ENCODE results near the gene PYCR2. TPM values are rescaled to one million over a fixed set of nuclear protein-coding genes. Genes with fewer than 3 reads are reported as not detected.
"Not testable (repeated sequence)": the region's sequence is repeated elsewhere in the genome, so short reads cannot be mapped to it uniquely, and the experiment has no call there.

PYCR2 gene
- total RNA-seq, 2 experiments from 2014 or later: 106 to 126 TPM

- CTCF ChIA-PET: interaction anchor here (1.2 kb wide), 1 partner anchor 12 kb away, joined by 3 read pairs; no protein-coding TSS in a partner anchor
- intact Hi-C loops (cut with DNase I, micrococcal nuclease): no loop called here
- ATAC-seq (no peak), DNase-seq (no peak)
- Mint-ChIP-seq H3K9me3 (ENCODE audit: low read depth) (no peaks in the 10 kb centered on the region), H3K27me3 (peaks cover 3% of the 10 kb centered on the region), H3K27ac (no peak overlapping the region), H3K36me3 (ENCODE audit: low read depth) (no peaks in the 10 kb centered on the region), H3K4me1 (peaks cover 9% of the 10 kb centered on the region), H3K4me3 (no peak overlapping the region)
- POLR2A ChIA-PET: no interaction called here
Observed at GRCh38 chr1:225941942-225942222, 17.8 kb upstream of the PYCR2 start.

DNA sequence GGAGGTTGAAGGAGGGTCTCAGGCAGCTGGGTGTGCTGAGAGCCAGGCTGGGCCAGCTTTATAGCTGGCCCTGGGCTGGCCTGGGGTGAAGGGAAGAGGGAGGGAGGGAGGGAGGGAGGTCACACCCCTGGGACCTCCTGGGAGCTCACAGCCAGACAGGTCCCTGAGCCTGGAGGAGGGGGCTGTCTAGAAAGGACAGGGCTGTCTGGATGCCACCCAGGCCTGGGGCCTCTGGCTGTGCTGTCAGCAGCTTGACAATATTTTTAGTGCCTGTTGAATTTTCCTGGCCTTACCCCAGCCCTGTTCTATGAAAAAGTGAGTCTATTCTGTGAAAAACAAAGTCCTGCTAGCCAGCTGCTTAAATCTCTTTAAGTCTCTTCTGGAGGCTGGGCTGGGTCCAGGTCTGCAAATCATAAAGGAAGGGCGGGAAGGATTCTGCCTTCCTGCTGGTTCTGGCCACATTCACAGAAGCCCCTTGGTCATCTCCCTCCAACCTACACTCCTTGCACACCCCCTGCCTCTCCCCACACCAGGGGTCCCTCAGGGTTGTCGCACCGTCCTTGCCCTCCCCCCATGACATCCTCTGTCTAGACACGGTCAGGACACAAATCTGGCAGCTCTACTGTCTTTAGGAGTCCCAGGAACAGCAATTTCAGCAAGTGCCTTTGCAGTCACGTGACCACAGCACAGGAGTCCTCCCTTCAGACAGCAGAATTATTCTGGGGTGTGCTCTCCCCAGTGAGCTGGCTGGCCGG lies 17.3 kb upstream of the PYCR2 start, which contains the start of gene LEFTY2:
LEFTY2 (minus strand) TSS at position 34 of the 755 bp plus-strand sequence. CDS start 80 bp downstream, outside the sequence.
- ChIA-PET POLR2A (no interaction called here), CTCF (interaction anchor here (1.2 kb wide), 1 partner anchor 13 kb away, joined by 3 read pairs; no protein-coding TSS in a partner anchor)
- ATAC-seq (no peak), DNase-seq (no peak)
- intact Hi-C loops (cut with DNase I, micrococcal nuclease): no loop called here
- Mint-ChIP-seq H3K27me3 (peaks cover 3% of the 10 kb centered on the region), H3K9me3 (ENCODE audit: low read depth) (no peaks in the 10 kb centered on the region), H3K36me3 (ENCODE audit: low read depth) (no peaks in the 10 kb centered on the region), H3K4me1 (peaks cover 9% of the 10 kb centered on the region), H3K27ac (no peak within 1 kb of the TSS), H3K4me3 (no peak within 1 kb of the TSS)

- Mint-ChIP-seq H3K27me3 (peaks cover 3% of the 10 kb centered on the region), H3K4me3 (no peak overlapping the region), H3K36me3 (ENCODE audit: low read depth) (no peaks in the 10 kb centered on the region), H3K9me3 (ENCODE audit: low read depth) (no peaks in the 10 kb centered on the region), H3K27ac (no peak overlapping the region), H3K4me1 (peaks cover 9% of the 10 kb centered on the region)
- no peak for DNase-seq
- ATAC-seq: no peak
- intact Hi-C loops (cut with DNase I, micrococcal nuclease): no loop called here
- ChIA-PET POLR2A (interaction anchor here (0.6 kb wide), 2 partner anchors 188 to 1407 kb away, joined by 3 to 4 read pairs; no protein-coding TSS in a partner anchor), CTCF (interaction anchor here (1.2 kb wide), 1 partner anchor 14 kb away, joined by 3 read pairs; no protein-coding TSS in a partner anchor)
Observed at GRCh38 chr1:225940385-225941151, 16.5 kb upstream of the PYCR2 start.

- POLR2A ChIA-PET: interaction anchor here (0.6 kb wide), 1 partner anchor 187 kb away, joined by 3 read pairs; no protein-coding TSS in a partner anchor
- H3K27me3 Mint-ChIP-seq; H3K4me3 Mint-ChIP-seq; CTCF ChIA-PET; DNase-seq; ATAC-seq; H3K36me3 Mint-ChIP-seq (ENCODE audit: low read depth); H3K9me3 Mint-ChIP-seq (ENCODE audit: low read depth); intact Hi-C loops (cut with DNase I, micrococcal nuclease); H3K27ac Mint-ChIP-seq; H3K4me1 Mint-ChIP-seq: not testable (repeated sequence)
Observed at GRCh38 chr1:225939939-225940310, 15.9 kb upstream of the PYCR2 start.

GRCh38 chr1:225939097-225939938 lies 15.3 kb upstream of the PYCR2 start:
- H3K27ac Mint-ChIP-seq; H3K4me3 Mint-ChIP-seq; H3K9me3 Mint-ChIP-seq (ENCODE audit: low read depth); ATAC-seq; H3K36me3 Mint-ChIP-seq (ENCODE audit: low read depth); DNase-seq; H3K4me1 Mint-ChIP-seq; intact Hi-C loops (cut with DNase I, micrococcal nuclease); H3K27me3 Mint-ChIP-seq: not testable (repeated sequence)
- POLR2A ChIA-PET: interaction anchor here (0.6 kb wide), 1 partner anchor 187 kb away, joined by 3 read pairs; no protein-coding TSS in a partner anchor
- CTCF ChIA-PET: interaction anchor here (0.5 kb wide), 1 partner anchor 10 kb away, joined by 3 read pairs; no protein-coding TSS in a partner anchor

DNA sequence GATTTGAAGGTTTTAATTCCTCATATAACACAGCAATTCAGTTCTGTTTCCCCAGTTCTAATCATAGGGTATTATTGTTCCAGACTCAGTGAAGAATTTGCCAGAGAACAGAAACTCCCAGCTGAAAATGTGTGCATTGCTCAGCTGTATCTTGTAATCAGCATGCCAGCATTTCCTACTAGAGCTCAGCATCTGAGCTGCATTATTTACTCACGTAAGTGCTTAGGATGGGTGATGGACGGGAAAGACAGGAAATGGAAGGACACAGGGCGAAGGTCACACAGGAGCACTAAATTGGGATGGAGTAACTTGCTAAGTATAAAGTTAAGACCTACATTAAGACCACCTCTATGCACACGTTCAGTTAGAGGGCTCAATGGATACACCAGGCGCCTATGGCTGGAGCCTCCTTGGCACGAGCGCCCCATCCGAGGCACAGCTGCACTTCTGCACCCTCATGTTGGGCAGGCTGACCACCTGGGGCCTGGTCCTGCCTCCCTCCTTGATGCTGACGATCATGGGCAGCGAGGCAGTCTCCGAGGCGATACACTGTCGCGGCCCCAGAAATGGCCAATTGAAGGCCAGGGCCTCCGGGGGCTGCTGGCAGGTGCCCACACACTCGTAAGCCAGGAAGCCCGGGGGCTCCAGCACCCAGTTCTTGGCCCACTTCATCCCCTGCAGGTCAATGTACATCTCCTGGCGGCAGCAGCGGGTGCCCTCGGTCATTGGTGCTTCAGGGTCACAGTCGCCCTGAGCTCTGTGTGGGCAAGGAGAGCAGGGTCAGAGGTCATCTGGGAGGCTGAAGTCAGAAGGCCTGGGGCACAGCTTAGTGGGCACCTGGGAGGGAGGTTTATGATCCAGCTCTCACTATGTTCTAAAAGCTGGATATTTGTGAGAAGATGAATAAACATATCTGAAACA lies 13.3 kb upstream of the PYCR2 start:
- no peak overlapping the region for H3K27ac Mint-ChIP-seq
- no peak overlapping the region for H3K4me3 Mint-ChIP-seq
- H3K4me1 Mint-ChIP-seq: no peaks in the 10 kb centered on the region
- peaks cover 3% of the 10 kb centered on the region for H3K27me3 Mint-ChIP-seq
- CTCF ChIA-PET: interaction anchor here (0.6 to 1.3 kb wide), 9 partner anchors 10 to 463 kb away, joined by 3 to 7 read pairs (median 3); no protein-coding TSS in a partner anchor
- DNase-seq (no peak), ATAC-seq (no peak)
- intact Hi-C loops (cut with DNase I, micrococcal nuclease): no loop called here
- POLR2A ChIA-PET: no interaction called here
- H3K36me3 Mint-ChIP-seq (ENCODE audit: low read depth): no peaks in the 10 kb centered on the region
- H3K9me3 Mint-ChIP-seq (ENCODE audit: low read depth): no peaks in the 10 kb centered on the region

DNA sequence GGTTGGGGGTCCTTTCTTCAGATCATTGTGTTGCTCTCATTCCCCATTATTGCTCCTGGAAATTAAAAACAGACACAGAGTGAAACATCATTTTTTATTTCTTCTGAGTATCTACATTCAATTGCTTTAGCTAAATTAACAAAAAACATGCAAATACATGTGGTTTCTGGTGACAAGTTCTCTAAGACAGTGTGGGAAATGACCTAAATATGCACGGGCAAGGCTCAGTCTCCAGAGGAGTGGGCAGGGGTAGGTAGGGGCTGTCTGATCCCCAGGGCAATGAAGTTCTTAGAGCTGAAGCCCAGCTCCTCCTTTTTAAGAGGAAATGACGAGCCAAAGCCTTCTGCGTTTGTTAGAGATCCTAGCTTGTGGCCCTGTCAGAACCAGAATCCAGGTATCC lies 12.5 kb upstream of the PYCR2 start:
- Mint-ChIP-seq H3K4me1 (no peaks in the 10 kb centered on the region), H3K27ac (no peak overlapping the region), H3K36me3 (ENCODE audit: low read depth) (no peaks in the 10 kb centered on the region), H3K4me3 (no peak overlapping the region), H3K9me3 (ENCODE audit: low read depth) (no peaks in the 10 kb centered on the region), H3K27me3 (peaks cover 3% of the 10 kb centered on the region)
- ATAC-seq (no peak), DNase-seq (no peak)
- ChIA-PET POLR2A (interaction anchor here (0.6 kb wide), 1 partner anchor 39 kb away, joined by 5 read pairs; no protein-coding TSS in a partner anchor), CTCF (interaction anchor here (0.6 to 0.9 kb wide), 4 partner anchors 26 to 192 kb away, joined by 3 to 7 read pairs (median 4); no protein-coding TSS in a partner anchor)
- intact Hi-C loops (cut with DNase I, micrococcal nuclease): no loop called here

DNA sequence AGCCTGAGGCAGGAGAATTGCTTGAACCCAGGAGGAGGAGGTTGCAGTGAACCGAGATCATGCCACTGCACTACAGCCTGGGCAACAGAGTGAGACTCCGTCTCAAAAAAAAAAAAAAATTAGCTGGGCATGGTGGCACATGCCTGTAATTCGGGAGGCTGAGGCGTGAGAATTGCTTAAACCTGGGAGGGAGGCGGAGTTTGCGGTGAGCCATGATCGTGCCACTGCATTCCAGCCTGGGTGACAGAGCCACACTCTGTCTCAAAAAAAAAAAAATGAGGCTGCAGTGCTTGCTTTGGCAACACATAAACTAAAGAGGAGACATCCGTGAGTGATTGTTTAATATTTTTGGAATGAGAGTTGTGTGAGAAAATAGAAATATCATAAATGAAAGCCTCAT lies 12.0 kb upstream of the PYCR2 start:
- ATAC-seq; H3K9me3 Mint-ChIP-seq (ENCODE audit: low read depth); H3K27me3 Mint-ChIP-seq; DNase-seq; H3K27ac Mint-ChIP-seq; H3K4me3 Mint-ChIP-seq; H3K36me3 Mint-ChIP-seq (ENCODE audit: low read depth); intact Hi-C loops (cut with DNase I, micrococcal nuclease); H3K4me1 Mint-ChIP-seq: not testable (repeated sequence)
- ChIA-PET CTCF (interaction anchor here (0.7 to 0.8 kb wide), 2 partner anchors 14 to 120 kb away, joined by 3 read pairs; no protein-coding TSS in a partner anchor), POLR2A (interaction anchor here (0.6 kb wide), 2 partner anchors 36 to 38 kb away, joined by 3 to 5 read pairs; no protein-coding TSS in a partner anchor)

- Mint-ChIP-seq H3K4me1 (peaks cover 3% of the 10 kb centered on the region), H3K4me3 (no peak overlapping the region), H3K9me3 (ENCODE audit: low read depth) (no peaks in the 10 kb centered on the region), H3K27me3 (no peaks in the 10 kb centered on the region), H3K36me3 (ENCODE audit: low read depth) (no peaks in the 10 kb centered on the region), H3K27ac (no peak overlapping the region)
- DNase-seq: no peak
- intact Hi-C loops (cut with DNase I, micrococcal nuclease): no loop called here
- no peak for ATAC-seq
- POLR2A ChIA-PET: no interaction called here
- CTCF ChIA-PET: interaction anchor here (1.3 kb wide), 1 partner anchor 29 kb away, joined by 3 read pairs; no protein-coding TSS in a partner anchor
Observed at GRCh38 chr1:225934711-225935110, 10.7 kb upstream of the PYCR2 start.

- Mint-ChIP-seq H3K9me3 (ENCODE audit: low read depth) (no peaks in the 10 kb centered on the region), H3K4me3 (no peak overlapping the region), H3K27ac (no peak overlapping the region), H3K4me1 (peaks cover 17% of the 10 kb centered on the region), H3K27me3 (no peaks in the 10 kb centered on the region), H3K36me3 (ENCODE audit: low read depth) (no peaks in the 10 kb centered on the region)
- POLR2A ChIA-PET: no interaction called here
- CTCF ChIA-PET: interaction anchor here (1.4 kb wide), 1 partner anchor 28 kb away, joined by 3 read pairs; no protein-coding TSS in a partner anchor
- DNase-seq: no peak
- intact Hi-C loops (cut with DNase I, micrococcal nuclease): no loop called here
- ATAC-seq: peak; percentile 60
Observed at GRCh38 chr1:225933072-225933471, 9.0 kb upstream of the PYCR2 start.

All from activated CD4-positive, alpha-beta T cell treated with anti-CD3 and anti-CD28 coated beads for 36 hours (primary cell).